Measurements from ENCODE around the gene TEX54.

DNA sequence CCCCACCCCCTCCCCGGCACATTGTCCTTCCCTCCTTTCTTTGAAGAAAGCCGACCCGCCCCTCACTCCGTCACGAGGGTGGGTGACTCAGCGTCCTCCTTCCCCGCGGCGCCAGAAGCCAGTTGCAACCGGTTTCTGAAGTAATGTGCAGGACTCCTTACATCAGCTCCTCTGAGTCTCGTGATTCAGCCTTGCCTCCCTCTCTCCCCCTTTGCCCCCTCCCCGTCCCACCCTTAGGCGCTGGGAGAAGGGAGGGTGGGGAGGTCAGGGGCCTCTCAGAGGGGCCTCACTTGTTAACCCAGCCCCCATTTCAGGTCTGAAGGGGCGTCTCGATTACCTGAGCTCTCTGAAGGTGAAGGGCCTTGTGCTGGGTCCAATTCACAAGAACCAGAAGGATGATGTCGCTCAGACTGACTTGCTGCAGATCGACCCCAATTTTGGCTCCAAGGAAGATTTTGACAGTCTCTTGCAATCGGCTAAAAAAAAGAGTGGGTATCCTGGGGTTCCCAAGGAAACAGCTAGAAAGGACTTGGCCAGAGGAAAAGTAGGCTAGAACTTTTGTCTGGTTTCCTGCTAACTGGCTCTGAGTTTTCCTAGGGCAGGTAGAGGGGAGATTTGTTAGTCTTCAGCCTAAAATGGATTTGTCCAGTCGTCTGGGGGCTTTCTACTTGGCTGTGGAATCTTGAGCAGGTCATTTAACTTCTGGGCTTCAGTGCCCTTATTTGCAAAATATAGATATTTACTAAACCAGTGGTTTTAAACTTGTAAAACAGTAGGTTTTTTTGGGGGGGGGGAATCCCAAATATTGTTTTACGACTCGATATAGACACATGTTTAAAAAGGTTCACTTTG lies 49.2 kb upstream of the TEX54 start:
- TF ChIP-seq, protein P1, sequence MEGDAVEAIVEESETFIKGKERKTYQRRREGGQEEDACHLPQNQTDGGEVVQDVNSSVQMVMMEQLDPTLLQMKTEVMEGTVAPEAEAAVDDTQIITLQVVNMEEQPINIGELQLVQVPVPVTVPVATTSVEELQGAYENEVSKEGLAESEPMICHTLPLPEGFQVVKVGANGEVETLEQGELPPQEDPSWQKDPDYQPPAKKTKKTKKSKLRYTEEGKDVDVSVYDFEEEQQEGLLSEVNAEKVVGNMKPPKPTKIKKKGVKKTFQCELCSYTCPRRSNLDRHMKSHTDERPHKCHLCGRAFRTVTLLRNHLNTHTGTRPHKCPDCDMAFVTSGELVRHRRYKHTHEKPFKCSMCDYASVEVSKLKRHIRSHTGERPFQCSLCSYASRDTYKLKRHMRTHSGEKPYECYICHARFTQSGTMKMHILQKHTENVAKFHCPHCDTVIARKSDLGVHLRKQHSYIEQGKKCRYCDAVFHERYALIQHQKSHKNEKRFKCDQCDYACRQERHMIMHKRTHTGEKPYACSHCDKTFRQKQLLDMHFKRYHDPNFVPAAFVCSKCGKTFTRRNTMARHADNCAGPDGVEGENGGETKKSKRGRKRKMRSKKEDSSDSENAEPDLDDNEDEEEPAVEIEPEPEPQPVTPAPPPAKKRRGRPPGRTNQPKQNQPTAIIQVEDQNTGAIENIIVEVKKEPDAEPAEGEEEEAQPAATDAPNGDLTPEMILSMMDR (IDR thresholded peaks at IDR 0.05), result no peak
- peak in 1 of 2 donors; percentile 62 for TF ChIP-seq POLR2A (IDR thresholded peaks at IDR 0.05)

Data from Peyer's patch (tissue), 4 donors.